Small intestine (tissue), 7 donors: ENCODE results near the gene CENPC. TPM values are rescaled to one million over a fixed set of nuclear protein-coding genes. Genes with fewer than 3 reads are reported as not detected.
A peak's percentile ranks its signal among the peaks of the same experiment; 100 is the strongest.
"Not testable (repeated sequence)": the region's sequence is repeated elsewhere in the genome, so short reads cannot be mapped to it uniquely, and the experiment has no call there.

Source experiments
- DNase-seq, 2 donors: peaks; one replicate each; pipeline versions ENCODE4 v3.0.0 to v3.0.0-alpha.2; 2013
- FAIRE-seq: peaks from 2 replicates; lab custom pipeline; 2012; peaks lifted over from hg19 to GRCh38; lab: Jason Lieb, UNC
- H3K27ac ChIP-seq, 3 donors: one replicate each; pipeline ENCODE4 v1.5.1; 2013; ENCODE audit warnings: low read length in 2 of 3, mild to moderate bottlenecking in 2 of 3, control low read depth in 1 of 3, inconsistent platforms in 1 of 3, low read depth in 1 of 3, moderate library complexity in 1 of 3
- H3K27me3 ChIP-seq, 3 donors: one replicate each; pipeline ENCODE4 v1.6.1; 2013; ENCODE audit warnings: low read length in 3 of 3, inconsistent platforms in 1 of 3; ENCODE audit not compliant: control insufficient read depth in 3 of 3, insufficient read depth in 3 of 3
- H3K36me3 ChIP-seq, 3 donors: one replicate each; pipeline ENCODE4 v1.6.1; 2013; ENCODE audit warnings: low read length in 3 of 3, inconsistent platforms in 1 of 3, low read depth in 1 of 3, mild to moderate bottlenecking in 1 of 3, moderate library complexity in 1 of 3; ENCODE audit not compliant: control insufficient read depth in 3 of 3, insufficient read depth in 2 of 3
- H3K4me1 ChIP-seq, 3 donors: one replicate each; pipeline ENCODE4 v1.6.1; 2013; ENCODE audit warnings: low read length in 2 of 3, inconsistent platforms in 1 of 3, low read depth in 1 of 3, mild to moderate bottlenecking in 1 of 3, moderate library complexity in 1 of 3; ENCODE audit not compliant: control insufficient read depth in 3 of 3, insufficient read depth in 2 of 3
- H3K4me3 ChIP-seq, 3 donors: one replicate each; pipeline ENCODE4 v1.5.1; 2013; ENCODE audit warnings: low read length in 3 of 3, control low read depth in 1 of 3, inconsistent platforms in 1 of 3, low read depth in 1 of 3, mild to moderate bottlenecking in 1 of 3, moderate library complexity in 1 of 3
- H3K9me3 ChIP-seq, 2 donors: one replicate each; pipeline ENCODE4 v1.6.1; 2013; ENCODE audit warnings: low read depth in 1 of 2, low read length in 1 of 2; ENCODE audit not compliant: control insufficient read depth in 2 of 2, insufficient read depth in 1 of 2
- WGBS, 3 donors: extraction: QIAGEN DNeasy Blood & Tissue Kit; methylation state at CpG; one replicate each; pipeline ENCODE4 v1.1.7; 2013; 5-methylcytosine and 5-hydroxymethylcytosine counted together
- polyA plus RNA-seq, 4 donors: library from polyadenylated mRNA; stranded (reverse) in 3 of 4; unstranded in 1 of 4; fragments of 200-250 nt in 3 of 4; fragments of 120-200 nt in 1 of 4; gene quantifications; one replicate each; pipeline versions ENCODE4 v1.2.1 to v1.2.3, GENCODE V29; 2013
- donor health status: healthy with polysubstance abuse.
- donor health status: control.
- donor health status: control.
- donor health status: Bipolar disorder and iron deficiency.
- donor health status: healthy.

CENPC gene
- polyA plus RNA-seq, 4 donors = 4.0 to 20.8 (median 5.0) TPM

DNA sequence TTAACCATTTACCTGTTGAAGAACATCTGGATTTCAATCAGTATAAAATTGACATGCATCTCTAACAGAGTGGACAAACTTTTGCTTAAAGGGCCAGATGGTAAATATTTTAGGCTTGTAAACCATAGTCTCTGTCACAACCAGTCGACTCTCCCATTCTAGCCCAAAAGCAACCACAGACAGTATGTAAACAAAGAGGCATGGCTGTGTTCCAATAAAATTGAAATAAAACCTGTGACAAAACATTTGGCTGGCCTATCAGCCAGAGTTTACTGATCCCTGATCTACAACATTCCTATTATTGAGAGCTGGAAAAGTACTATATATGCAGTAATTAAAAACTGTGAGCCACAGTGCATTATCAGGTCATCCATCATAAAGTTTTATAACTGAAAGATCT is 3.2 kb downstream of the CENPC start:
- no peaks in the 10 kb centered on the region for H3K9me3 ChIP-seq
- DNase-seq (no peak), FAIRE-seq (no peak)
- no peak overlapping the region for H3K27ac ChIP-seq
- WGBS, 3 donors = 29 to 47% (median 30%) methylated on average over 1 of the region's 1 CpG
- no peaks in the 10 kb centered on the region for H3K27me3 ChIP-seq
- H3K4me1 ChIP-seq = peaks cover 2 to 15% (median 3%) of the 10 kb centered on the region in 3 donors
- no peak overlapping the region for H3K4me3 ChIP-seq
- H3K36me3 ChIP-seq = peaks cover 3 to 10% (median 3%) of the 10 kb centered on the region in 3 donors

DNA sequence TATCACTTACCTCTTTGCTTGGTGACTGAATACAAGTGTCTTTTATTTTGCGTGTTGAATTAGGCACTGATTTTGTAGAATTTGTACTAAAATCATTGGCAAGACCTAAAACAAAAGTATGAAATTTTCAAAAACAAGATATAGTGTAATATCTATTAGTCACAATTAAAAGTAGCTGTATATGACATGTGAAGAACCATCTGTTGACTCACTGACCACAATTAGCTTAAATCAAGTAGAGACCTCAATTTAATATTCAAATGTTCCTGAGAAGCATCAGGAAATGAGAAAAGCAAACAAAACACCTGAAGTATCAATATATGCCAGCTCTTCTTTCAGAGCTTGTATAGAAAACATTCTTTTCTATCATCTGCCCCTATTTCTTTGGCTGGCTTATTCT is 5.5 kb downstream of the CENPC start:
- no peak for FAIRE-seq
- H3K27me3 ChIP-seq = no peaks in the 10 kb centered on the region
- no peak for DNase-seq
- peaks cover 2 to 15% (median 3%) of the 10 kb centered on the region in 3 donors for H3K4me1 ChIP-seq
- H3K4me3 ChIP-seq = no peak overlapping the region
- H3K9me3 ChIP-seq = no peaks in the 10 kb centered on the region
- WGBS, 3 donors = 95 to 100% (median 98%) methylated on average over 1 of the region's 1 CpG
- H3K27ac ChIP-seq = no peak overlapping the region
- peaks cover 3 to 10% (median 4%) of the 10 kb centered on the region in 3 donors for H3K36me3 ChIP-seq

GRCh38 chr4:67535280-67535840 is 9.9 kb downstream of the CENPC start:
- Histone ChIP-seq H3K36me3 (peaks cover 3 to 20% (median 15%) of the 10 kb centered on the region in 3 donors), H3K4me3 (no peak overlapping the region), H3K4me1 (no peaks in the 10 kb centered on the region), H3K27ac (no peak overlapping the region), H3K27me3 (no peaks in the 10 kb centered on the region), H3K9me3 (peaks cover 0 to 12% of the 10 kb centered on the region in 2 donors)
- WGBS, 3 donors = 84 to 86% (median 84%) methylated on average over 2 of the region's 2 CpGs
- DNase-seq (no peak), FAIRE-seq (peak; percentile 44)

- FAIRE-seq (no peak), DNase-seq (no peak)
- no peaks in the 10 kb centered on the region for H3K4me1 ChIP-seq
- H3K36me3 ChIP-seq = peaks cover 3 to 21% (median 12%) of the 10 kb centered on the region in 3 donors
- H3K27ac ChIP-seq = no peak overlapping the region
- 97 to 98% (median 98%) methylated on average over 3 of the region's 3 CpGs for WGBS, 3 donors
- H3K27me3 ChIP-seq = no peaks in the 10 kb centered on the region
- H3K9me3 ChIP-seq = peaks cover 0 to 12% of the 10 kb centered on the region in 2 donors
- H3K4me3 ChIP-seq = no peak overlapping the region
Observed at GRCh38 chr4:67533112-67533511, 12.2 kb downstream of the CENPC start.

DNA sequence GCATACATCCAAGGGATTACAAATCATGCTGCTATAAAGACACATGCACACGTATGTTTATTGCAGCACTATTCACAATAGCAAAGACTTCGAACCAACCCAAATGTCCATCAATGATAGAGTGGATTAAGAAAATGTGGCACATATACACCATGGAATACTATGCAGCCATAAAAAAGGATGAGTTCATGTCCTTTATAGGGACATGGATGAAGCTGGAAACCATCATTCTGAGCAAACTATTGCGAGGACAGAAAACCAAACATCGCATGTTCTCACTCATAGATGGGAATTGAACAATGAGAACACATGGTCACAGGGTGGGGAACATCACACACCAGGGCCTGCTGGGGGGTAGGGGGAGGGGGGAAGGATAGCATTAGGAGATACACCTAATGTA is 12.9 kb downstream of the CENPC start:
- not testable (repeated sequence) for FAIRE-seq, H3K27ac ChIP-seq, H3K27me3 ChIP-seq, H3K4me3 ChIP-seq, H3K4me1 ChIP-seq, DNase-seq
- WGBS, 3 donors = 83 to 90% (median 90%) methylated on average over 4 of the region's 4 CpGs
- peaks cover 0 to 12% of the 10 kb centered on the region in 2 donors for H3K9me3 ChIP-seq
- peaks cover 3 to 19% (median 12%) of the 10 kb centered on the region in 3 donors for H3K36me3 ChIP-seq

DNA sequence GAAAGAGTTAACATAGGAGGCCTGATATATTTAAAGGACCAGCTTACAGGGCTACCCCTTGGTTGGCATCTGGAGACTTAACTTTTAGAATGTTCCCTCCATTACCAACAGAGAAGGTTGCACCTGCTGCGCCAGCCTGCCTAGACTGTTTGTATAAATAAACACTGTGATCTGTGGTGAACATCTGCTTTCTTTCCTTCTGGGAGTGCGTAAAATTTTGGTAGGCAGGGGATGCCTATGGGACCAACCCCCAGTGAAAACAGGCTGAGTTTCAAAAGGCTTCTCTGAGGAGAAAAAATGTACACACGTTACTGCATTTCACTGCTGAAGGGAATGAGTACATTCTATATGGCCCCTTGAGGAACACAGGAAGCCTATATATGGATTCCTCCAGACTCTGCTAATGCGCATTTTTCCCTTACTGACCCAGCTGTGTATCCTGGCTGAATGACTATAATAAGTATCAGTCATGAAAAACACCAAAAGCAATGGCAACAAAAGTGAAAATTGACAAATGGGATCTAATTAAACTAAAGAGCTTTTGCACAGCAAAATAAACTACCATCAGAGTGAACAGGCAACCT is 13.8 kb downstream of the CENPC start:
- H3K4me3 ChIP-seq = no peak overlapping the region
- H3K36me3 ChIP-seq = peaks cover 0 to 17% (median 11%) of the 10 kb centered on the region in 3 donors
- FAIRE-seq = no peak
- H3K9me3 ChIP-seq = peaks cover 0 to 12% of the 10 kb centered on the region in 2 donors
- DNase-seq = no peak
- no peaks in the 10 kb centered on the region for H3K4me1 ChIP-seq
- no peak overlapping the region for H3K27ac ChIP-seq
- H3K27me3 ChIP-seq = no peaks in the 10 kb centered on the region
- 88 to 94% (median 91%) methylated on average over 4 of the region's 4 CpGs for WGBS, 3 donors

- DNase-seq, H3K4me3 ChIP-seq, FAIRE-seq, H3K9me3 ChIP-seq, H3K27ac ChIP-seq, H3K4me1 ChIP-seq, H3K27me3 ChIP-seq: not testable (repeated sequence)
- 65 to 92% (median 79%) methylated on average over 3 of the region's 3 CpGs for WGBS, 3 donors
- peaks cover 0 to 14% (median 2%) of the 10 kb centered on the region in 3 donors for H3K36me3 ChIP-seq
Observed at GRCh38 chr4:67524140-67524539, 21.2 kb downstream of the CENPC start.

DNA sequence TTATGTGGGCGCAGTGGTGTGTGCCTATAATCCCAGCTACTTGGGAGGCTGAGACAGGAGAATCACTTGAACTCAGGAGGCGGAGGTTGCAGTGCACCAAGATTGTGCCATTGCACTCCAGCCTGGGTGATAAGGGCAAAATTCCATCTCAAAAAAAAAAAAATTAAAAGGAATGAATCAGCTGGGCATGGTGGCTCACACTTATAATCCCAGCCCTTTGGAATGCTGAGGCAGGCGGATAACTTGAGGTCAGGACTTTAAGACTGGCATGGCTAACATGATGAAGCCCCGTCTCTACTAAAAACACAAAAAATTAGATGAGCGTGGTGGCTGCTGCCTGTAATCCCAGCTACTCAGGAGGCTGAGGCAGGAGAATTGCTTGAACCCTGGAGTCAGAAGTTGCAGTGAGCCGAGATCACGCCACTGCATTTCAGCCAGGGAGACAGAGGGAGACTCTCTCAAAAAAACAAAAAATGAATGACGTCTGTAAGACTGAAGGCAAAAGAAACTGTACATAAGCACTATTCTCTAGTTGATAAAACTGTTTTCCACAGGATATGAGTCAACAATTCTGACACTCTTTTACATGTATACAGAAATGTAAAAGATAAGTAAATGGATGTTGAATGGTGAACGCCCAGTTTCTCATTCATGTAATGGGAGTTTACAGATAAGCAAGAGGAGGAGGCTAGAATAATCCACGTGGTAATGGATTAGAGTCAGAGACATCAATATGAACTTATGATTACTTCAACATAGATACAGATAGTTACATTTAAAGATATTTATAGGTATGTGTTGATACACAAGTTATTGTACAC is 22.2 kb downstream of the CENPC start:
- Histone ChIP-seq H3K4me1 (peaks cover 0 to 3% (median 0%) of the 10 kb centered on the region in 3 donors), H3K4me3 (no peak overlapping the region), H3K27me3 (no peaks in the 10 kb centered on the region), H3K36me3 (peaks cover 0 to 14% (median 2%) of the 10 kb centered on the region in 3 donors), H3K27ac (no peak overlapping the region), H3K9me3 (no peaks in the 10 kb centered on the region)
- DNase-seq (peak in 1 of 2 donors; percentile 38), FAIRE-seq (no peak)
- WGBS, 3 donors = 84 to 86% (median 84%) methylated on average over 10 of the region's 10 CpGs
